DLD1 (cell line): ENCODE results near the gene CLNK.
"Not testable (repeated sequence)": the region's sequence is repeated elsewhere in the genome, so short reads cannot be mapped to it uniquely, and the experiment has no call there.

Experiments
- in situ Hi-C: cut with HindIII; loops from 2 replicates; pipeline ENCODE4 v1.10.0; 2017; ENCODE audit warnings: low sequenced_read_pairs

The CLNK gene

DNA sequence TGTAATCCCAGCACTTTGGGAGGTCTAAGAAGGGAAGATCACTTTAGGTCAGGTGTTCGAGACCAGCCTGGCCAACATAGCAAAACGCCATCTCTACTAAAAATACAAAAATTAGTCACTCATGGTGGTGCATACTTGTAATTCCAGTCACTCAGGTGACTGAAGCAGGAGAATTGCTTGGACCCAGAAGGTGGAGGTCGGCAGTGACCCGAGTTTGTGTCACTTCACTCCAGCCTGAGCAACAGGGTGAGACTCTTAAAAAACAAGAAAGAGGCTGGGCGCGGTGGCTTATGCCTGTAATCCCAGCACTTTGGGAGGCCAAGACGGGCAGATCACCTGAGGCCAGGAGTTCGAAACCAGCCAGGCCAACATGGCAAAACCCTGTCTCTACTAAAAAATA is 69.6 kb downstream of the CLNK start:
- in situ Hi-C loops = not testable (repeated sequence)

DNA sequence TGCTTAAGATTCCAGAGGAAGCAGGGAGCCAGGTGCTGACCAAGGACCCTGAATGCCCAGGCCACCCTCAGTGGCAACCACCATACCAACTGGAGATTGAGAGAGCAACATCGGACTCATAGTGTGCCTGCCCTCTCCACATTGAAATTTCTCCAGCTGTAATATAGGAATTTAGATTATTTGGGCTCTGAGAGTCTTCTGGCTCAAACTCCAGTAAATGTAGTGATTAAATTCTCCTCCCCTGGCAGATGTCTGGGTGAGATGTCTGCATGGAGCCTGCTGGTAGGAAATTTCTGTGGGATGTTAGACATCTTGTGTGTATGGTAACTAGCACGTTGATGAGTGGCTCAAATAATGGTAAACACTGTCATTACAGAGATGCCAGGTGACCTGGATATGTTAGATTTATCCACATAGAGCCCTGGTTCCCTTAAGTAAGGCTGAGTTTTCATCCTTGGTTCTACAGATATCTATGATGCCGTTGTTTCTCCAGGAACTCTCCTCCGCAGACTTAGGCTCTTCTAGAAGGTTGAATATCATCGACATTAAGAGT is 70.6 kb downstream of the CLNK start:
- in situ Hi-C loops = no loop called here

DNA sequence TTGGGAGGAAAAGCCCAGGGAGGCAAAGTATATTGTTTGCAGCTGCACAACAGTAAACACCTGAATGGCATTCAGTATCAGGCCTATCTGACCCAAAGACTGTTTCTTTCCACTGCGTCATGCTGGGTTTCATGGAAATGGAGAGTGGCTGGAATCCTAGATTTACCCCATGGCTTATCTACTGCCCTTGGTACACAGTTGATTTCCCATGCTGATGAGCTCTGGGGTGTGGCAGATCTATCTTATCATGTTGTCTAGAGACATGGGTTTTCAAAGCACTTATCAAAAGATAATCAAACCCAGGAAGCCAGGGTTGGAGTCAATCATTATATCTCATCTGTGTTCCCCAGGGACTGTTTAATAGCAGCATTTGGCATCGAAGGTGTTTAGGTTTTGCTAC is 72.1 kb downstream of the CLNK start:
- in situ Hi-C loops = no loop called here

DNA sequence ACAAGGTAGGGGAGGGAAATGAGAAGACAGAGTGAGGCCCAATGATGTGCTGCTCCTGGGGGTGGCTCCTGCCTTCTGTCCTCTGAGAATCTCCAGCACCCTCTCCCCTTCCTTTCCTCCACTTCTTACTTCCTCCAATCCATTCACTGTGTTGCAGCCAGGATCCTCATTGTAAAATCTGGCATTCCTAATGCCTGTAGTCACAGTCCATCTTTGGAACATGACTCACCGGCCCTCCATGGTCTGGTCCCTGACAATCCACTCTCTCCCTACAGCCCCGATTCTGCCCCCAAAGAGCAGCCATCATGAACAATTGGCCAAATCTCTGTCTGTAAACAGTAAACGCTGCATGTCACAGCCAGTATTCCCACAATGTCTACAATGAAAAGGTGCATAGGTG is 72.9 kb downstream of the CLNK start:
- in situ Hi-C loops = no loop called here

DNA sequence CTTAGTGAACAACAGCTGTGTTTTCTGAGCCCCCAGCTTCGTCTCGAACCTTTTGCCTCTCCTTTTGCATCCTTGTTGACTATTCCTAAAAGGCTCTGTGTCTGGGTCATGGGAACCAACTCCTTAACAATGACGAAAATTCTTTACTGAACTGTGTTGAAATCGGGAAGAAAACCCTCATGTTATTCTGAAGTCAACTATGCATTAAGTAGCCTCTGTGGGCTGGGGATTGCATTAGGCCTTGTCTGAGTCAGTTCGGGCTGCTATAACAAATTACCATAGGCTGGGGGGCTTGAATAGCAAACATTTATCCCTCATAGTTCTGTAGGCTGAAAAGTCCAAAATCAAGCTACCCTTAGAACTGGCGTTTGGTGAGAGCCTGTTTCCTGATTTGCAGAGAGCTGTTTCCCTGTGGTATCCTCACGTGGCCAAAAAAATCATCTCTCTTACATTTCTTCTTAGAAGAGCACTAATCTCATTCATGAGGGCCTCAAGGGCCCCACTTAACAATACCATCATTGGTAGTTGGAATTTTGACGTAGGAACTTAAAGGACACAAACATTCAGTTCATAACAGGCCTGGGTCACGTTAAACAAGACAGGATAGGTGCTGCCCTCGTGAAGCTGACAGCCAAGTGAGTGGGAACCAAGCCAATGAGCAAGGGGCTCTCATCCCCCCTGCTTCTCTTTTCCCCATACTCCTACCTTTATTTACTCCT is 75.9 kb downstream of the CLNK start:
- in situ Hi-C loops = no loop called here

DNA sequence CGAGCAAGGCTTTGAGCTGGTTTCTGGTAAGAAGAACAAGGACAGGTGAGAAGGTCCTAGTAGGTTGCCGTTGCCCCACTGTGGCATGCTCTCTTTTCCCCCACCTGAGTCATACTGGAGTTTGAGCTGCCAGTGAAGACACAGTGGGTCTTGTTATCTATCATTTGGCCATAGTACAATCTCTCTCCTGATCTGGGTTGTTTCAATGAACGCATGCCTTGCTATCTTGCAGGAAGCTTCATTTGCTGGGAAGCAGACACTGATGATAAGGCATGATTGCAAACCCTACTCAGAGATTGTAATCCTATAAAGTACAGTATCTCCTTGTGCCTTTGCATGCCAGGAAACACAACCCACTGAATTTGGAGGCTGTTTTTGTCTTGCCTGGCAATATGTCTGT is 77.4 kb downstream of the CLNK start:
- in situ Hi-C loops = no loop called here

DNA sequence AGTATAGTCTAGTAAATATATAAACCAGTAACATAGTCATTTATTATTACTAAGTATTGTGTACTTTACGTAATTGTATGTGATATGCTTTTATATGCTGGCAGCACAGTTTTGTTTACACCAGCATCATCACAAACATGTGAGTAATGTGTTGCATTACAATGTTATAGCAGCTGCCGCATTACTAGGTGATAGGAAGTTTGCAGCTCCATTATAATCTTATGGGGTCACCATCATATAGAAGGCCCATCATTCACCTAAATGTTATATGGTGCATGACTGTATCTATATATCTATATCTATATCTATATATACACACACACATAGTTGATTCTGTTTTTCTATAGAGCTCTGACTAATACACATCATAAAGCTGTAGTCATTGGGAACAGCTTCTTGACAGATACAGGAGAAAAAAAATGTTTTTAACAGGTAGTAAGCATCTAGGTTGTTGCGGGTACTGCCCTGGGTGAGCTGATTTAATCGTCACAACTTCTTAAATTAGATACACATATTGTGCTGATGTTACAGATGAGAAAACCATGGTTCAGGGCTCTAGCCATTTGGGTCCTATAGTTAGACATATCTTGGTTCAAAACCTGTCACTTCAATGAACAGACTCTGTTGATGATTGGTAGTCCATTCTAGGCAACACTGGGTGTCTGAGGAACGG is 77.9 kb downstream of the CLNK start:
- in situ Hi-C loops = no loop called here

DNA sequence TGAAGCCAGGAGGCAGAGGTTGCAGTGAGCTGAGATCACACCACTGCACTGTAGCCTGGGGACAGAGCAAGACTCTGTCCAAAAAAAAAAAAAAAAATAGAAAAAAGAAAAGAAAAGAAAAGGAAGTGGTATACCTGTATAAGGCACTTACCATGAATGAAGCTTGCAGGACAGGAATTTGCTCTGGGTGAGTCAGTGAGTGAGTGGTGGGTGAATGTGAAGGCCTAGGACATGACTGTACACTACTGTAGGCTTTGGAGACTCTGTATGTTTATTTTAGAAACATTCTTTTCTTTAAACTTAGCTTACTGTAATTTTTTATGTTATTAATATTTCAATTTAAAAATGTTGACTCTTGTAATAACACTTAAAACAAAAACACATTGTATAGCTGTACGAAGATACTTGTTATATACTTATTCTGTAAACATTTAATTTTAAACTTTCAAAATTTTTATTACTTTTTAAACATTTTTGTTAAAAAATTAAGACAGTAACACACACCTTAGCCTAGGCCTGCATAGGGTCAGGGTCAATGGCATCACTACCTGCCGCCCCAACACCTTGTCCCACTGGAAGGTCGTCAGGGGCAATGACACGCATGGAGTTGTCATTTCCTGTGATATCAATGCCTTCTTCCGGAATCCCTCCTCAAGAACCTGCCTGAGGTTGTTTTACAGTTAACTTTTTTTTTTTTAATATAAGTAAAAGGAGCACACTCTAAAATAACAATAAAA is 78.7 kb downstream of the CLNK start:
- in situ Hi-C loops = no loop called here

DNA sequence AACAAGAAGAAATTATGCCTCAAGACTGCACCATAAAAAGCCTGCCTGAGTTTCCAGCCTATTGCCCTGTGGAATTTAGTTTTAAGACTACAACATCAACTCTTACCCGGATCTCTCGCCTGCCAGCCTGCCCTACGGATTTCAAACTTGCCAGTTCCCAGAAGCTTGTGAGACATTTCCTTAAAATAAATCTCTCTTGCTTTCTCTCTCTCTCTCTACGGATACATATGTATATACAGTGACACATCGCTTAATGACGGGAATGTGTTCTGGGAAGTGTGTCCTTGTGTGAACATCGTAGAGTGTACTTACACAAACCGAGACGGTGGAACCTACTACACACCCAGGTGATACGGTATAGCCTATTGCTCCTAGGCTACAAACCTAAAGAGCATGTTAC is 79.5 kb downstream of the CLNK start:
- in situ Hi-C loops = no loop called here

DNA sequence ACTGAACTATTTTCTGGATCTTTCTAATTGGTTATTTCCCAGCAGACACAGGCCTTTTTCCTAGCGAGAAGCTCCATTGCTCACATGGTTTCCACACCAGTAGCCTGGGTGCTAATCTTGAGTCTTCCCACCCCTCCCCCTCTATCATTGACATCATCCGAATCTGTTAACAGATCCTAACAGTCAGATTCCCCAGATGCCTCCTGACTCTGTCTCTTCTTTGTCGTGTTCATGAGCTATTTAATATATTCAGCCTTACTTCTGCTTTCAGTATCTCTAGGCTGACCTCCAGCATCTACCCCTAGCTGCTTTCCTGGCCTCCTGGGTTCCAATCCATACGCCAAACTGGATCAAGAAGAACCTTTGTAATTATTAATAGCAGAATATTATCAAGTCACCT is 85.0 kb downstream of the CLNK start:
- in situ Hi-C loops = no loop called here

DNA sequence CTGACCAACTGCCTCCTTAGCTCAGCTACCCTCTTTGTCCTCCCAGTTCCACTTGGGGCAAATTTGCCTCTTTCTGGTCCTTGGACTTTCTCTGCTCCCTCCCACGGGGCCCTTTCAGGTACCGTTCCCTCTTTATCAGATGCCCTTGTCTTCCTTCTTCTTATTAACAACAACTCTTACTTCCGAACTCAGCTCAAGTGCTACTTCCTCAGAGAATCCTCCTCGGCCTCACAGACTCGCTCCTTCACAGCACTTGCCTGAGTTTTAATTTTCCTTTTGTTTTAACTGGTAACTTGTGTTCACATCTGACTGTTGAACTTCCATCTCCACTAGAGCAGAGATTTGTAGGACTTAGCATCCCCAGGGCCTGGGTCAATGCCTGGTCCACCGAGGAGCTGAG is 85.7 kb downstream of the CLNK start:
- in situ Hi-C loops = no loop called here

DNA sequence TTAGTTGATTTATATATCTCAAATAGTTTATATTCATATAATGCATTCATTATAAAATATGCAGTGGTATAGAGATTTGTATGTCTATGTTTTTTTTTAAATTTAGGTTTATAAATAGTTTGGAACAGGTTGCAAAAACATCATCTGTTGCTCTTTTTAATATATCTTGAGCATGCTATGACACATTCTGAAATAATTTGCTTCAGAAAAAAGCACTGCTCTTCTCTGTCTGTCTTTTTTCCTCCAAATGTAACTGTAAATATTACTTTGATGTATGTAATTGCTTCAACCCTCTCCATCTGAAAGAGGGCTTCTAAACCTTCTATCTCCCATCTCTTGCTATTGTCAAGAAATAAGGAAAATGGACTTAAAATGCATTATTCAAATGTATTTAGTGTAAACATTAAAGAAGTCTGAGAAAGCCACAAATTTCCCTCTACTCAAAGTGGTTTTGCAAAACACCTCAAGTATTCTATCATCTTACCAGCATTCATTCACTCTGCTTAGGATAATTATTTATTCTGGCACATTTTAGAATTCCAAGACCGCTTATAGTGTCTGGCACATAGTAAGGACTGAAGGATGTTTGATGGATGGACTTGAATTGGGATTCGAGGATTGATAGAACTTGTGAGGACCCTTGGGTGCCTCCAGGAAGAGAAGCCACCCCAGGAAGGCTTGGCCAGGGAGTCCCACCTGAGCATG is 87.8 kb downstream of the CLNK start:
- in situ Hi-C loops = no loop called here

DNA sequence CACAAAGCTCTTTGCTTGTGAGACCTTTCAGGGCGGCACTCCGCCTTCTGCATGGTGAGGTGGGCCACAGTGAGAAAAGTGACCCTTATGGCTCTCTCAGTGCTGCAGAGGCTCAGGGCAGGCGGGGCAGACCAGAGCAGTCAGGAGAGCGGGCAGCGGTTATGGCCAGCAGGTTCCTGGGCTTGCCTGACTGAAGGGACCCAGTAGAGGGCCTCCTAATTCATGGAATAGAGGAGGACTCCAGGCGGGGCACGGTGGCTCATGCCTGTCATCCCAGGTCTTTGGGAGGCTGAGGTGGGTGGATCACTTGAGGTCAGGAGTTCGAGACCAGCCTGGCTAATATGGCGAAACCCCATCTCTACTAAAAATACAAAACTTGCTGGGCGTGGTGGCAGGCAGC is 91.4 kb downstream of the CLNK start:
- in situ Hi-C loops = no loop called here

DNA sequence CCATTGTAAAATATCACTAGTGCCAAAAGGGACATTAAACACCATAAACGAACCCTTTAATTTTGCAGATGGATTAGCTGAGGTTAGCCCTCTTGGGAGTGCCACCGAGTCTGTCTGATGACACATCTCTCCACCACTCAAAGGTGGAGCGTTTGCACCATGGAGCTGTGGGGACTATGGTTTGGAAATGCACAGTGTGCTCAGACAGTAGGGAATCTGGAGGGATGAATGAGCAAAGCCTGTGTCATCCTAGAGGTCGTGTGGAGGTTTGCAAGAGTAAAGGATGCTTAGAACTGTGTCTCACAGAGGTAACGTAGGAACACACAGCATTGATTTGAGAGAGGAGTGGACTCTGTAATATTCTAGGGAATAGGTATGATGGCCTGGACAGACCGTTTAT is 93.7 kb downstream of the CLNK start:
- in situ Hi-C loops = no loop called here

DNA sequence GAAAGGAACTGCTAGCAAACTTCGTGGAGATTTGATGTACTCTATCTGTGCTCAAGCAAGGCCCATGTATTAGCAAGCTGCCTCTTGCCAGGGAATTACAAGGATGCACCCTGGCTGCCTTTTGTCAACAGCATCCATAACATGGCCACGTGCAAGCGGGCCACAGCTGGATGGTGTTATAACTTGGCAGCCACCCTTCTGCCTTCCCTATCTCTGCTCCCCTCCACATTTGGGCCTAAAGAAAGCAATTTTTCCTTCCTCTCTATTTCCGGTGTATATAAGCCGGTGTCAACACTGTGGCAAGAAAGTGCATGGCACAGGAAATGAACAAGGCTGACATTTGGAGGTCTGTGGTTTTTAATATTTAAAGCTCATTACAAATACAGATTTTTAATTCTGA is 94.8 kb downstream of the CLNK start:
- in situ Hi-C loops = no loop called here

DNA sequence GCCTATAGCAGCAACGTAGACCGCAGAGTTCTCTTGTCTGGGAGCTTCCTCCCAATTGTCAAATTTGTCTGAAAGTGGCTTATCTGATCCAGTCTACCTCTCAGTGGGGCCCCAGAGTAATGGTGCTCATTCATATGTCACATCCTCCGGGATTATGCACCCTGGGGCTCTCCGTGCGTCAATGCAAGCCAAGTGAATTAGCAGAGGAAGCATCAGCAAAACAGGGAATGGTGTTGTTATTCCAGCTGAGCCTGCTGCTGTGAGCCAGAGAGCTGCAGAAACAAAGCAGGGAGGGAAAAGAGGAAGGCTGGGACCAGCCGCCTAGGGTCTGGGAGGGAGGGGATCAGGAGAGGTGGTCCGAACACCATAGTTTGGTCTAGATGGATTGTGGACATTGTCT is 95.2 kb downstream of the CLNK start:
- in situ Hi-C loops = no loop called here

DNA sequence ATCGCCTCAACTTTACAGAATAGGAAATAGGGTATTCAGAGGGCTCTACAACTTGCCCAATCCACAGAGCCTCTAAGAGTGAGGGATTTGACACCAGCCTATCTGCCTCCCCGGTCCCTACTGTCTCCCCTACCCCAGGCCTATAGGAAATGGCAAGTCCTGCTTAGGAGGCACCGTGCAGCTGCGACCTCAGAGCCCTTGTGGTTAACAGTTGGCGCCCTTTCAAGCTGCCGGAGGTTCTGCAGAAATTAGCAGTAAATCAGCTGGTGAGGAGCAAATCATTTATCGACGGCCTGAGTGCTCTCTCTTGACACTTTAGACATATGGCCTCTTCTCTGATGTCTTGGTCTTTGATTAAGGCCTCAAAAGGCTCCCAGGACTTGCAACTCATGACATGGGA is 96.9 kb downstream of the CLNK start:
- in situ Hi-C loops = no loop called here

DNA sequence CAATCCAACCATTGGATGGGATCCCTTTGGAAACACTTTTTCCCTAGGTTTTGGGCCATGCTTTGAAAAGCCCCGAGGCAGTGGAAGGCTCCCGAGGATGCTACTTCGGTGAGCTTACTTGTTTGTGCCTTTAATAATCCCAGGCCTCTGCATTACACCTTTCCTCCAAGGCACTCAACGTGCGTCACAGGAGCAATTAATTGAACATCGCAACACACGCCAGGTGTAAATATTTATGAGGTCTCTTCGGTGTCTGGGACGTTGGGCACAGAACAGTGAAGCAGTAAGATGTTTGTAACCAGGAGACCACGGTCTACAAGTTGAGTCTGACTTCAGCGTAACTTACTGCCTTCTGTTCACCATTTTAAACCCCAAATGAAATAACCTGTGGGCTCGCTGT is 97.3 kb downstream of the CLNK start:
- in situ Hi-C loops = no loop called here

DNA sequence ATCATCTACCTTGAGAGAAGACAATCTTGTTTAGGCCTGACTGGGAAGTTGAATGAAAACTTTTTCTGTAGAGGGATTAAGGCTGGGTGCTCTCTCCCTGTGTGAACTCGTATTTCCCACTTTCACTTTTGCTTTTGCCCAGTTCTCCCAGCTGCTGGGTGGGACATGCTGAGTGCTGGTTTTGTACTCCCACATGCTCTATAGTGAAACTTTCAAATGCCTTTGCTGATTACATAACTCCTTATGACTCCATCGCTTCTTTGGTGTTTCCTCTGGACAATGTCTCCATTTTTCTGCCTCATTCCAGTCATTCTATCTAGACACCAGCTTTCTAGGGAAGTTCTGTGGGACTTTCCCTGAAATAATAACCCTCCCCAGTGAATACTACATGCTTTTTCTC is 100.5 kb downstream of the CLNK start:
- in situ Hi-C loops = no loop called here

DNA sequence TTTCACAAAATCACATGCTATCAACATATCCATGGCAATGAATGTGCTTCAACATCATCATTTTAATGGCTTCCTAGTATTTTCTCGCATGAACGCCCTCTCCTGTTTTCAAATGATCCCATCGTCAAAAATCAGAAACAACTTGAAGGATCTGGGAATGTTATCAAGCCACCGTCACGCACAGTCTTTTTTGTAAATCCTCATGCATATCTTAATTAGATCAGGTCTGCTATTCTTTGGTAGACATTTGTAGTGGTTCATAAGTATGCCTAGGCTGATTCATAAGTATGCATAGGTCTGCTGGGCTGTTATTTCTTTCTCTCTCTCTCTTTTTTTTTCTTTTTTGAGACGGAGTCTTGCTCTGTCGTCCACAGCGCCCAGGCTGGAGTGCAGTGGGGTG is 101.6 kb downstream of the CLNK start:
- in situ Hi-C loops = no loop called here

DNA sequence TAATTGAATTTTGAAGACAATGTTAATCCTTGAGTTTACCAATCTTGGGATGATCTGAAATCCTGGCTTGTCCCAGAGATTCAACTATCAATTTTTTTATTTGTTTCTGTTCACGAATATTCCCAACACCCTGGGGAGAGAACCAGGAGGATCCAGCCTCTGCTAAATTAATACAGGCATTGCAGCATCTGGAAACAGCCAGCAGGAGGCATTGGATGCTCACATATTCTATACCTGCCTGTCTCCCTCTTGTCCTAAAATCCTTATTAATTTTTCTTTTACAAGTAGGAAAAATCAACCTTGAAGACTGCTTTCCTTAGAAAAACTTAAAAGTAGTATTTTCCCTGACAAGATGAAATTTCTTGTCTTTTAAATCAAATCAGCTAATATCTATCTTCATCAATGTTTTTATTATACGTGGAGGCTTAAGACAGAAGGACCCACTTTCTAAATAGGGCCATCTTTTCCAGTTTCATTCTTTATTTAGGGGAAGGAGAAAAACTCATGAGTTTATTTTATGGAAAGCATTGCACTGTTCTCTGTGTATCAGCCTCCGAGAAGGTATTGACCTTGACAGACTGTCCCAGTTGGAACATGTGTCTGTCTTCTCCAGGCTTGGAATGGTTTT is 102.4 kb downstream of the CLNK start:
- in situ Hi-C loops = no loop called here
